ENCODE data around the gene MAP4K2. TPM values are rescaled to one million over a fixed set of nuclear protein-coding genes. Genes with fewer than 3 reads are reported as not detected.

MAP4K2 gene
- total RNA-seq (ENCODE audit: unreplicated experiment), result 202 TPM
- long read RNA-seq, full-length matches to known transcripts, result 40 of 99 reads
- long read RNA-seq, partial matches to known transcripts, result 34 of 99 reads
- long read RNA-seq, other reads (novel, unspliced or antisense), result 25 of 99 reads

GRCh38 chr11:64803158-64803845 lies at the start of gene MAP4K2:
Gene MAP4K2, minus strand, starts transcription at chr11:64803214. Its CDS starts 65 bp downstream, at chr11:64803149.
- peaks cover 23% of the 10 kb centered on the region for H3K27me3 Mint-ChIP-seq (ENCODE audit: unreplicated experiment)
- no peak for TF ChIP-seq CTCF (IDR thresholded peaks at IDR 0.05; ENCODE audit: unreplicated experiment)
- peak within 1 kb of the TSS; percentile 95 for H3K27ac Mint-ChIP-seq (ENCODE audit: unreplicated experiment)
- peaks cover 24% of the 10 kb centered on the region for H3K4me1 Mint-ChIP-seq (ENCODE audit: unreplicated experiment)
- H3K4me3 Mint-ChIP-seq (ENCODE audit: unreplicated experiment), result peak within 1 kb of the TSS; percentile 94
- H3K9me3 Mint-ChIP-seq (ENCODE audit: unreplicated experiment), result no peaks in the 10 kb centered on the region
- peaks cover 32% of the 10 kb centered on the region for H3K36me3 Mint-ChIP-seq (ENCODE audit: low read depth, unreplicated experiment)
- peak; percentile 94 for DNase-seq (ENCODE audit: low spot score)

- no peak for TF ChIP-seq CTCF (IDR thresholded peaks at IDR 0.05; ENCODE audit: unreplicated experiment)
- Mint-ChIP-seq H3K4me3 (ENCODE audit: unreplicated experiment) (no peak overlapping the region), H3K9me3 (ENCODE audit: unreplicated experiment) (no peaks in the 10 kb centered on the region), H3K27ac (ENCODE audit: unreplicated experiment) (no peak overlapping the region), H3K36me3 (ENCODE audit: low read depth, unreplicated experiment) (peaks cover 8% of the 10 kb centered on the region), H3K4me1 (ENCODE audit: unreplicated experiment) (peaks cover 3% of the 10 kb centered on the region), H3K27me3 (ENCODE audit: unreplicated experiment) (peaks cover 13% of the 10 kb centered on the region)
- no peak for DNase-seq (ENCODE audit: low spot score)
Measured at GRCh38 chr11:64851831-64852351, 48.9 kb upstream of the MAP4K2 start.

- H3K27ac Mint-ChIP-seq (ENCODE audit: unreplicated experiment), result no peak overlapping the region
- TF ChIP-seq CTCF (IDR thresholded peaks at IDR 0.05; ENCODE audit: unreplicated experiment), result no peak
- H3K4me1 Mint-ChIP-seq (ENCODE audit: unreplicated experiment), result peaks cover 3% of the 10 kb centered on the region
- H3K4me3 Mint-ChIP-seq (ENCODE audit: unreplicated experiment), result no peak overlapping the region
- peaks cover 13% of the 10 kb centered on the region for H3K27me3 Mint-ChIP-seq (ENCODE audit: unreplicated experiment)
- H3K36me3 Mint-ChIP-seq (ENCODE audit: low read depth, unreplicated experiment), result peaks cover 8% of the 10 kb centered on the region
- DNase-seq (ENCODE audit: low spot score), result no peak
- no peaks in the 10 kb centered on the region for H3K9me3 Mint-ChIP-seq (ENCODE audit: unreplicated experiment)
Measured at GRCh38 chr11:64850979-64851567, 48.1 kb upstream of the MAP4K2 start.

- Mint-ChIP-seq H3K27me3 (ENCODE audit: unreplicated experiment) (peaks cover 10% of the 10 kb centered on the region), H3K9me3 (ENCODE audit: unreplicated experiment) (no peaks in the 10 kb centered on the region), H3K27ac (ENCODE audit: unreplicated experiment) (no peak overlapping the region), H3K4me3 (ENCODE audit: unreplicated experiment) (no peak overlapping the region), H3K36me3 (ENCODE audit: low read depth, unreplicated experiment) (no peaks in the 10 kb centered on the region), H3K4me1 (ENCODE audit: unreplicated experiment) (peaks cover 6% of the 10 kb centered on the region)
- DNase-seq (ENCODE audit: low spot score), result no peak
- no peak for TF ChIP-seq CTCF (IDR thresholded peaks at IDR 0.05; ENCODE audit: unreplicated experiment)
Measured at GRCh38 chr11:64849598-64850356, 46.8 kb upstream of the MAP4K2 start.
